Vagina (tissue), 2 donors: ENCODE results near the gene MYO1E. TPM values are rescaled to one million over a fixed set of nuclear protein-coding genes. Genes with fewer than 3 reads are reported as not detected.

ENCODE experiments used
- DNase-seq, 2 donors: peaks; one replicate each; pipeline ENCODE4 v3.0.0-alpha.2; 2017; ENCODE audit errors: extremely low spot score in 2 of 2
- H3K27ac ChIP-seq: fragments of 200-600 bp; sonication (generic); one replicate; pipeline ENCODE4 v1.5.1; 2019
- H3K27me3 ChIP-seq: fragments of 200-600 bp; sonication (generic); one replicate; pipeline ENCODE4 v1.5.1; 2019
- H3K36me3 ChIP-seq, 2 donors: fragments of 200-600 bp; sonication (generic); one replicate each; pipeline ENCODE4 v1.5.1; 2017 to 2019
- H3K4me1 ChIP-seq: fragments of 200-600 bp; sonication (generic); one replicate; pipeline ENCODE4 v1.5.1; 2019
- H3K4me3 ChIP-seq, 2 donors: fragments of 200-600 bp; sonication (generic); 1 replicate in 1 of 2; 2 replicates in 1 of 2; pipeline ENCODE4 v1.5.1; 2016 to 2019
- H3K9me3 ChIP-seq: fragments of 200-600 bp; sonication (generic); one replicate; pipeline ENCODE4 v1.5.1; 2019
- POLR2A ChIP-seq, 2 donors: fragments of 450-650 bp; IDR thresholded peaks; one replicate each; pipeline ENCODE4 v1.6.1; 2017; ENCODE audit warnings: antibody characterized with exemption in 2 of 2, mild to moderate bottlenecking in 2 of 2, moderate library complexity in 2 of 2
- POLR2AphosphoS5 ChIP-seq, 2 donors: sonication (generic); formaldehyde crosslinking; IDR thresholded peaks; one replicate each; pipeline ENCODE4 v1.9.0; 2017; ENCODE audit warnings: antibody characterized with exemption in 2 of 2, mild to moderate bottlenecking in 2 of 2, low read depth in 1 of 2; ENCODE audit not compliant: insufficient read depth in 1 of 2
- intact Hi-C: fragments of 100-400 bp; cut with DNase I; formaldehyde crosslinking; loops from one replicate; pipeline ENCODE4 v1.15.1; 2023
- total RNA-seq: library from RNA; depleted of rRNA; stranded (reverse); fragments of >200 nt; gene quantifications from one replicate; pipeline ENCODE4 v1.2.3, GENCODE V29; 2016
- TF ChIP-seq, protein P1 (sequence below), 3 experiments: fragments of 450-650 bp in 2 of 3; fragments of 200-600 bp in 1 of 3; sonication (generic) in 1 of 3; IDR thresholded peaks; one replicate each; pipeline ENCODE4 v1.5.1; 2017 to 2019; ENCODE audit warnings: antibody characterized with exemption in 3 of 3, mild to moderate bottlenecking in 2 of 3, moderate library complexity in 2 of 3

MYO1E gene
- total RNA-seq, 1 donor from 2014 or later = 16.9 TPM

DNA sequence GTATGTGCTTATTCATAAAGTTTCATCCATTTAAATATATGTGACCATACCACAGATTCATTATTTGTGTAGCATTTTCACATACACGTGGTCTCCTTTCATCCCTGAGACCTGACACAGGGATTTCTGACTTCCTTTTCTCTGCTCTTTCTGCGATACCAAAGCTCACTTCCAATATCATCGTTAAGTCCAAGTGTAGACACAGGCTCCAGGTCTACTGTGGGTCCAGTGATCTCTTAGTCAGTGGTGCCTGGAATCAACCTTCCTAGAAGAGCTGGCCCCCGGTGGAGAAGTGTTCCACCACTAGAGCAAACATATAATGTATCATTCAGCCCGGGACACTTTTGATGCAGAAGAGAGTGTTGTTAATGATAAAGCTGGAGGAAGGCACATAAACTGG is 93.6 kb downstream of the MYO1E start:
- Histone ChIP-seq H3K27me3 (no peaks in the 10 kb centered on the region), H3K9me3 (no peaks in the 10 kb centered on the region), H3K4me1 (peaks cover 26% of the 10 kb centered on the region), H3K27ac (no peak overlapping the region), H3K4me3 (no peak overlapping the region), H3K36me3 (no peaks in the 10 kb centered on the region)
- intact Hi-C loops = no loop called here
- DNase-seq = no peak
- TF ChIP-seq POLR2AphosphoS5 (IDR thresholded peaks at IDR 0.05; ENCODE audit: insufficient read depth in 1 of 2, low read depth in 1 of 2) = no peak
- TF ChIP-seq, protein P1, sequence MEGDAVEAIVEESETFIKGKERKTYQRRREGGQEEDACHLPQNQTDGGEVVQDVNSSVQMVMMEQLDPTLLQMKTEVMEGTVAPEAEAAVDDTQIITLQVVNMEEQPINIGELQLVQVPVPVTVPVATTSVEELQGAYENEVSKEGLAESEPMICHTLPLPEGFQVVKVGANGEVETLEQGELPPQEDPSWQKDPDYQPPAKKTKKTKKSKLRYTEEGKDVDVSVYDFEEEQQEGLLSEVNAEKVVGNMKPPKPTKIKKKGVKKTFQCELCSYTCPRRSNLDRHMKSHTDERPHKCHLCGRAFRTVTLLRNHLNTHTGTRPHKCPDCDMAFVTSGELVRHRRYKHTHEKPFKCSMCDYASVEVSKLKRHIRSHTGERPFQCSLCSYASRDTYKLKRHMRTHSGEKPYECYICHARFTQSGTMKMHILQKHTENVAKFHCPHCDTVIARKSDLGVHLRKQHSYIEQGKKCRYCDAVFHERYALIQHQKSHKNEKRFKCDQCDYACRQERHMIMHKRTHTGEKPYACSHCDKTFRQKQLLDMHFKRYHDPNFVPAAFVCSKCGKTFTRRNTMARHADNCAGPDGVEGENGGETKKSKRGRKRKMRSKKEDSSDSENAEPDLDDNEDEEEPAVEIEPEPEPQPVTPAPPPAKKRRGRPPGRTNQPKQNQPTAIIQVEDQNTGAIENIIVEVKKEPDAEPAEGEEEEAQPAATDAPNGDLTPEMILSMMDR (IDR thresholded peaks at IDR 0.05) = no peak
- no peak for TF ChIP-seq POLR2A (IDR thresholded peaks at IDR 0.05)

DNA sequence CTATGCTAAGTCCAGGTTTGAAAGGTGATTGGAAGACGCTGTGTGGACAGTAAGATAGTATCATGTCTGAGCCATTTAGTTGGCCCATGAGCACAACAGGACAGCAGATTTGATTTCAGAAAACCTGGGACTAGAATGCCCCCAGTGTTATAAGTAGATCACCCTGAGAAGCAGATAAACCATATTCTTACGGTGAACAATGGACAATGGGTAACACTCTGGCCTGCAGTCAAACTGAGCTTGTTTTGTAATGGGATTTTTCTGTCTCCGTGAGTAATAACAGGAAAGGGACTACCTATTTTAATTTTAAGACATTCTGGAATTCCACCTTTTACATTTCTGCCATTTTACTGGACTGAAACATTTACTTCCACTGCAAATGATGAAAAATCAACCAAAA is 94.6 kb downstream of the MYO1E start:
- Histone ChIP-seq H3K4me3 (no peak overlapping the region), H3K9me3 (no peaks in the 10 kb centered on the region), H3K27ac (no peak overlapping the region), H3K27me3 (no peaks in the 10 kb centered on the region), H3K36me3 (no peaks in the 10 kb centered on the region), H3K4me1 (peaks cover 17% of the 10 kb centered on the region)
- intact Hi-C loops = no loop called here
- TF ChIP-seq POLR2A (IDR thresholded peaks at IDR 0.05) (no peak), POLR2AphosphoS5 (IDR thresholded peaks at IDR 0.05; ENCODE audit: insufficient read depth in 1 of 2, low read depth in 1 of 2) (no peak)
- TF ChIP-seq, protein P1 (IDR thresholded peaks at IDR 0.05) = no peak
- no peak for DNase-seq

DNA sequence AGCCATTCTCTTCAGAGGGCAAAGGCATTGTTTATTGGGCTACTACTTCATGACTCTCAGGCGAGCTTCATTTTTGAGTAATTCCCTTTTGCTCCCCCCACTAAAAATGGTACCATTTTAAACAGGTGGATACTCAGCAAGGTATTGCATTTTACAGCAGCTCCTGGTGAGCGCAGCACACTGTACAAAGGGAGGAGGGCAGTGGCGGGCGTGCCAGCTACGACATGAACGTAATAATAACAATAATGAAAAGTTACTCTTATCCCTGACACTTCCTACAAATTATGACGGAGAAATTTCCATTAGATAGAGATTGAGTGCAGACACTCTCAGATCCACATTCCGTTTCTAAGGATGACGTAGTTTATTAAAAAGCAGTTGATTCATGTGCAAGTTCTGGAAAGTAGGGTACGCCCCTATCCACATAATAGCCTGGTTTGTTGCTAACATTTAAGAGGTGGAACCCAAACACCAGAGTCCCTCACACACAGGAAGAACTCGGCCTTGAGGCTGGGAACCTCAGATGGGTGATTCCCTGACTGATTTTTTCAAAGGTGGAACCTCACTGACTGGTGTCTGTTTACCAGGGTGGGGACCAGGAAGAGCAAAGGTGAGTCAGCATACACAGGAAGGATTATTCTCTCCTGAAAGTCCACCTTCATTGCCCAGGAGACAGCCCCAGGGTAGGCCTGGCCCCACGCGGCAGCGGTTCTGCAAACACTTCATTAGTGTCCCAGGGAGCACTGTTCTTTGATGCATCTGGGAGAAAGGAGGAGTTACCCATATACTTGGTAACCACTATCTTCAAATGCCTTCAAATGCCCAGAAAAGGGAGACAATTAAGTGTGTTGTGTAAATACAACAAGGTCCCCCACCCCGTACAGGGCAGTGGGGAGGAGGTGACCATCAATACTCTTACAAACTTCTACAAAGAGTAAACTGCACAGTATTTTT is 96.2 kb downstream of the MYO1E start:
- DNase-seq = no peak
- intact Hi-C loops = no loop called here
- H3K4me3 ChIP-seq = no peak overlapping the region
- H3K9me3 ChIP-seq = no peaks in the 10 kb centered on the region
- no peaks in the 10 kb centered on the region for H3K36me3 ChIP-seq
- no peak overlapping the region for H3K27ac ChIP-seq
- no peak for TF ChIP-seq POLR2AphosphoS5 (IDR thresholded peaks at IDR 0.05; ENCODE audit: insufficient read depth in 1 of 2, low read depth in 1 of 2)
- TF ChIP-seq POLR2A (IDR thresholded peaks at IDR 0.05) = no peak
- TF ChIP-seq, protein P1 (IDR thresholded peaks at IDR 0.05) = no peak
- H3K27me3 ChIP-seq = no peaks in the 10 kb centered on the region
- H3K4me1 ChIP-seq = peaks cover 24% of the 10 kb centered on the region

DNA sequence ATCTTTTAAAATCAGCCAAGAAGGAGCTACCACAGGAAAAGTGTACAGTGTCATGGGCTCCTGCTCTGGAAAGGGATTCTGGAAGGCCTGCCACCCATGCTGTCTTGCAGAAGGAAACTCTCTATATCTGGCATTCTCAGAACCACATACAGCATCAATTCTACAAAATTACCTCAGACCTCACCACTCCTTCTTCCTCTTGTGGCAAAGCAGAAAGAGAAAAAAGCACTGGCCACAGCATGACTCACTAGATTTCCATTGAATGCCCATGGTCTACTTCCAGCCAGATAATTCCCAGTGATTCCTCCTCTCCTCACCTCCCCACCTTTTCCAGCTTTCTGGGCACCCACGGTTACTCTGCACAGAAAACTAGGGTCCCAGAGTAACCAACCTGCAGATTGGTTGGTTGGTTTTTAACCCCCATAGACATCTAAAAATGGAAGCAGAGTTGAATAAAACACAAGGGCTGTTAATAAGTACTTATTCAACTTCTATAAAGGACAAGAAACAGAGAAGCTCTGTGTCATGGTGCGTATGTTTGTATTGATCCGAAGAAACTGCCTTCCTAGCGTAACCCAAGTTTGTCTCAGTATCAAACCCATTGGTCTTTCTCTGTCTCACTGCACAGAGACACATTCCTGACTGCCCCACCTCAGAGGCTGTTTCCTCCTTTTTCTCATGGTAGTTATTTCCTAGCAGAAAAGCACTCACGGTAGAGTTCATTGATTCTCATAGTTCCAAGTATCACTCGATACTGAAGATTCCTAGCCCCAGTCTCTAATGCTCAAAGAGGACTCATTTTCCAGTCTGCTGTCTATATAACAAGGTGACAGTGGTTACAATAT is 98.3 kb downstream of the MYO1E start:
- intact Hi-C loops = no loop called here
- DNase-seq = no peak
- H3K27ac ChIP-seq = no peak overlapping the region
- TF ChIP-seq POLR2A (IDR thresholded peaks at IDR 0.05) (no peak), POLR2AphosphoS5 (IDR thresholded peaks at IDR 0.05; ENCODE audit: insufficient read depth in 1 of 2, low read depth in 1 of 2) (no peak)
- TF ChIP-seq, protein P1 (IDR thresholded peaks at IDR 0.05) = no peak
- no peak overlapping the region for H3K4me3 ChIP-seq
- H3K4me1 ChIP-seq = peaks cover 24% of the 10 kb centered on the region
- H3K36me3 ChIP-seq = no peaks in the 10 kb centered on the region
- H3K9me3 ChIP-seq = no peaks in the 10 kb centered on the region
- H3K27me3 ChIP-seq = no peaks in the 10 kb centered on the region
